ENCODE results near the gene PVR. TPM values are rescaled to one million over a fixed set of nuclear protein-coding genes. Genes with fewer than 3 reads are reported as not detected.

The PVR gene
- total and polyA plus RNA-seq, 10 of the 15 experiments (the other 5 are each of a cell fraction or from before 2014, with no cell fraction given), result 0.07 to 4.0 (median 1.9) TPM

DNA sequence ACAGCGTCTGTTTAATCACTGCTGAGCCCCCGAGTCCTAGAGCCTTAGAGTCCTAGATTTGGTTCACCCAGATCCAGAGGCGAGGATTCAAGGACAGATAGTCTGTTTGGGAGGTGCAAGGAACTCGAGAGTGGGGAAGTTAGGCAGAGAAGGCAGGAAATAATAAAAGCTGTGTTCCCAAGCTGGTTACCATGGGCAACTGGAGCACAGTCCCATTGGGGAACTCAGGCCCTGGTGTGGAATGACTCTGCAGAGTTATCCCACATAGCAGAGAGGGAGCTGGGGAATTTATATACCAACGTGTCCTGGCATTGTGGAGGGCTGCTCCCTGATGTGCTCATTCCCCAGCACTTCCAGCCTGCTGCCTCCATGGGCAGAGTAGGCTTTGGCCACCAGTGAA, 20.6 kb upstream of the PVR start (continued):
- no peak for TF ChIP-seq GABPA (IDR thresholded peaks at IDR 0.05; ENCODE audit: low read depth)

DNA sequence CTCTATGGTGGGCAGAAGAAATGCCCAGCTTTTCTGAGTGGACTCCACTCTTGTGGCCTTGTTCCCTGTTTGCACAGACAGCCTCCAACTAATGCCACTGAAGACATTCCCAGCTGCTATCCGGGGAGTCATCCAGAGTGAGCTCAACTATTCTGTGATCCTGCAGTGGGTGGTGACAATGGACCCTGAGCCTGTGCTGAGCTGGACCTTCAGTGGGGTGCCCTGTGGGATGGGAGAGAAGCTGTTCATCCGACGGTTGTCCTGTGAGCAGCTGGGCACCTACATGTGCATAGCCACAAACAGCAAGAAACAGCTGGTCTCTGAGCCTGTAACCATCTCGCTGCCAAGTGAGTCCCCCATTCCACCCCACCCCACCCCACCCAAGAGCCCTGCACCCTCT, 20.1 kb upstream of the PVR start:
- ChIA-PET POLR2A (no interaction called here), RAD21 (ENCODE audit: unreplicated experiment) (no interaction called here), SMC1A (ENCODE audit: uncharacterized antibody, unreplicated experiment) (interaction anchor here (0.9 kb wide), 1 partner anchor 305 kb away, joined by 3 read pairs; no protein-coding TSS in a partner anchor), CTCF (interaction anchor here (0.7 kb wide), 1 partner anchor 57 kb away, joined by 3 read pairs; no protein-coding TSS in a partner anchor)
- no peaks in the 10 kb centered on the region for H3K36me3 ChIP-seq (ENCODE audit: control insufficient read depth in 2 of 2, insufficient read depth in 2 of 2, low read length in 1 of 2)
- in situ Hi-C loops (cut with MboI) (no loop called here), intact Hi-C loops (cut with micrococcal nuclease; ENCODE audit: unreplicated experiment) (no loop called here)
- TF ChIP-seq, protein P1, sequence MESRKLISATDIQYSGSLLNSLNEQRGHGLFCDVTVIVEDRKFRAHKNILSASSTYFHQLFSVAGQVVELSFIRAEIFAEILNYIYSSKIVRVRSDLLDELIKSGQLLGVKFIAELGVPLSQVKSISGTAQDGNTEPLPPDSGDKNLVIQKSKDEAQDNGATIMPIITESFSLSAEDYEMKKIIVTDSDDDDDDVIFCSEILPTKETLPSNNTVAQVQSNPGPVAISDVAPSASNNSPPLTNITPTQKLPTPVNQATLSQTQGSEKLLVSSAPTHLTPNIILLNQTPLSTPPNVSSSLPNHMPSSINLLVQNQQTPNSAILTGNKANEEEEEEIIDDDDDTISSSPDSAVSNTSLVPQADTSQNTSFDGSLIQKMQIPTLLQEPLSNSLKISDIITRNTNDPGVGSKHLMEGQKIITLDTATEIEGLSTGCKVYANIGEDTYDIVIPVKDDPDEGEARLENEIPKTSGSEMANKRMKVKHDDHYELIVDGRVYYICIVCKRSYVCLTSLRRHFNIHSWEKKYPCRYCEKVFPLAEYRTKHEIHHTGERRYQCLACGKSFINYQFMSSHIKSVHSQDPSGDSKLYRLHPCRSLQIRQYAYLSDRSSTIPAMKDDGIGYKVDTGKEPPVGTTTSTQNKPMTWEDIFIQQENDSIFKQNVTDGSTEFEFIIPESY (IDR thresholded peaks at IDR 0.05), result no peak
- TF ChIP-seq BHLHE40 (IDR thresholded peaks at IDR 0.05; ENCODE audit: borderline replicate concordance in 1 of 2, low read depth in 2 of 2, low read length in 1 of 2) (no peak), ZSCAN29 (IDR thresholded peaks at IDR 0.05) (no peak), JUNB (IDR thresholded peaks at IDR 0.05) (no peak), SP1 (IDR thresholded peaks at IDR 0.05; ENCODE audit: low read depth, low read length) (no peak), KDM1A (IDR thresholded peaks at IDR 0.05; ENCODE audit: borderline replicate concordance) (no peak), STAT3 (IDR thresholded peaks at IDR 0.05; ENCODE audit: low read depth, low read length) (no peak), NFYA (IDR thresholded peaks at IDR 0.05; ENCODE audit: borderline replicate concordance, low read depth, low read length) (no peak), CHD1 (IDR thresholded peaks at IDR 0.05; ENCODE audit: low read depth, low read length) (no peak), HDGF (IDR thresholded peaks at IDR 0.05) (no peak), TARDBP (IDR thresholded peaks at IDR 0.05; ENCODE audit: borderline replicate concordance) (no peak)
- TF ChIP-seq, protein P2, sequence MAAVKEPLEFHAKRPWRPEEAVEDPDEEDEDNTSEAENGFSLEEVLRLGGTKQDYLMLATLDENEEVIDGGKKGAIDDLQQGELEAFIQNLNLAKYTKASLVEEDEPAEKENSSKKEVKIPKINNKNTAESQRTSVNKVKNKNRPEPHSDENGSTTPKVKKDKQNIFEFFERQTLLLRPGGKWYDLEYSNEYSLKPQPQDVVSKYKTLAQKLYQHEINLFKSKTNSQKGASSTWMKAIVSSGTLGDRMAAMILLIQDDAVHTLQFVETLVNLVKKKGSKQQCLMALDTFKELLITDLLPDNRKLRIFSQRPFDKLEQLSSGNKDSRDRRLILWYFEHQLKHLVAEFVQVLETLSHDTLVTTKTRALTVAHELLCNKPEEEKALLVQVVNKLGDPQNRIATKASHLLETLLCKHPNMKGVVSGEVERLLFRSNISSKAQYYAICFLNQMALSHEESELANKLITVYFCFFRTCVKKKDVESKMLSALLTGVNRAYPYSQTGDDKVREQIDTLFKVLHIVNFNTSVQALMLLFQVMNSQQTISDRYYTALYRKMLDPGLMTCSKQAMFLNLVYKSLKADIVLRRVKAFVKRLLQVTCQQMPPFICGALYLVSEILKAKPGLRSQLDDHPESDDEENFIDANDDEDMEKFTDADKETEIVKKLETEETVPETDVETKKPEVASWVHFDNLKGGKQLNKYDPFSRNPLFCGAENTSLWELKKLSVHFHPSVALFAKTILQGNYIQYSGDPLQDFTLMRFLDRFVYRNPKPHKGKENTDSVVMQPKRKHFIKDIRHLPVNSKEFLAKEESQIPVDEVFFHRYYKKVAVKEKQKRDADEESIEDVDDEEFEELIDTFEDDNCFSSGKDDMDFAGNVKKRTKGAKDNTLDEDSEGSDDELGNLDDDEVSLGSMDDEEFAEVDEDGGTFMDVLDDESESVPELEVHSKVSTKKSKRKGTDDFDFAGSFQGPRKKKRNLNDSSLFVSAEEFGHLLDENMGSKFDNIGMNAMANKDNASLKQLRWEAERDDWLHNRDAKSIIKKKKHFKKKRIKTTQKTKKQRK (IDR thresholded peaks at IDR 0.05; ENCODE audit: low read depth, low read length), result no peak
- TF ChIP-seq, protein P3, sequence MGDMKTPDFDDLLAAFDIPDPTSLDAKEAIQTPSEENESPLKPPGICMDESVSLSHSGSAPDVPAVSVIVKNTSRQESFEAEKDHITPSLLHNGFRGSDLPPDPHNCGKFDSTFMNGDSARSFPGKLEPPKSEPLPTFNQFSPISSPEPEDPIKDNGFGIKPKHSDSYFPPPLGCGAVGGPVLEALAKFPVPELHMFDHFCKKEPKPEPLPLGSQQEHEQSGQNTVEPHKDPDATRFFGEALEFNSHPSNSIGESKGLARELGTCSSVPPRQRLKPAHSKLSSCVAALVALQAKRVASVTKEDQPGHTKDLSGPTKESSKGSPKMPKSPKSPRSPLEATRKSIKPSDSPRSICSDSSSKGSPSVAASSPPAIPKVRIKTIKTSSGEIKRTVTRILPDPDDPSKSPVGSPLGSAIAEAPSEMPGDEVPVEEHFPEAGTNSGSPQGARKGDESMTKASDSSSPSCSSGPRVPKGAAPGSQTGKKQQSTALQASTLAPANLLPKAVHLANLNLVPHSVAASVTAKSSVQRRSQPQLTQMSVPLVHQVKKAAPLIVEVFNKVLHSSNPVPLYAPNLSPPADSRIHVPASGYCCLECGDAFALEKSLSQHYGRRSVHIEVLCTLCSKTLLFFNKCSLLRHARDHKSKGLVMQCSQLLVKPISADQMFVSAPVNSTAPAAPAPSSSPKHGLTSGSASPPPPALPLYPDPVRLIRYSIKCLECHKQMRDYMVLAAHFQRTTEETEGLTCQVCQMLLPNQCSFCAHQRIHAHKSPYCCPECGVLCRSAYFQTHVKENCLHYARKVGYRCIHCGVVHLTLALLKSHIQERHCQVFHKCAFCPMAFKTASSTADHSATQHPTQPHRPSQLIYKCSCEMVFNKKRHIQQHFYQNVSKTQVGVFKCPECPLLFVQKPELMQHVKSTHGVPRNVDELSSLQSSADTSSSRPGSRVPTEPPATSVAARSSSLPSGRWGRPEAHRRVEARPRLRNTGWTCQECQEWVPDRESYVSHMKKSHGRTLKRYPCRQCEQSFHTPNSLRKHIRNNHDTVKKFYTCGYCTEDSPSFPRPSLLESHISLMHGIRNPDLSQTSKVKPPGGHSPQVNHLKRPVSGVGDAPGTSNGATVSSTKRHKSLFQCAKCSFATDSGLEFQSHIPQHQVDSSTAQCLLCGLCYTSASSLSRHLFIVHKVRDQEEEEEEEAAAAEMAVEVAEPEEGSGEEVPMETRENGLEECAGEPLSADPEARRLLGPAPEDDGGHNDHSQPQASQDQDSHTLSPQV (IDR thresholded peaks at IDR 0.05), result no peak
- no peaks in the 10 kb centered on the region for H4K20me1 ChIP-seq (ENCODE audit: control insufficient read depth, insufficient read depth)
- H3K4me2 ChIP-seq (ENCODE audit: control insufficient read depth, insufficient read depth), result no peak overlapping the region
- H3K9ac ChIP-seq (ENCODE audit: control insufficient read depth, insufficient read depth, low read length), result no peak overlapping the region
- no peaks in the 10 kb centered on the region; the same call in 2 of the 3 replicates for H3K9me3 ChIP-seq (replicated peaks; ENCODE audit: control insufficient read depth, insufficient read depth, low read length)
- WGBS (ENCODE audit: insufficient coverage, insufficient replicate concordance, low lambda C conversion rate, missing lambda C conversion rate), result 36% methylated on average over 4 of the region's 4 CpGs
- no peak overlapping the region for H3K27ac ChIP-seq (ENCODE audit: control insufficient read depth, insufficient read depth)
- H3K4me3 ChIP-seq, result no peak overlapping the region
- no peaks in the 10 kb centered on the region for H3K4me1 ChIP-seq (ENCODE audit: control insufficient read depth, insufficient read depth, low read length)
- H3K79me2 ChIP-seq (ENCODE audit: control insufficient read depth, insufficient read depth, low read length), result no peaks in the 10 kb centered on the region
- FAIRE-seq, result no peak
- no TSS peak for BruUV-seq (replicated peaks)
- no peak overlapping the region for H2AFZ ChIP-seq (ENCODE audit: control insufficient read depth, low read depth, low read length)
- ATAC-seq, result no peak
- no peaks in the 10 kb centered on the region for H3K27me3 ChIP-seq (replicated peaks in 1 of 2; ENCODE audit: control insufficient read depth in 2 of 2, insufficient read depth in 2 of 2, low read length in 1 of 2)
- no peak for DNase-seq (ENCODE audit: low read depth, low spot score)
